ENCODE data around the gene IL17REL. TPM values are rescaled to one million over a fixed set of nuclear protein-coding genes. Genes with fewer than 3 reads are reported as not detected.

Gene IL17REL
- total RNA-seq, 4 donors from 2014 or later: not detected

- intact Hi-C loops (cut with DNase I; ENCODE audit: low total_unique reads): no loop called here
- peak in 1 of 2 donors; percentile 75 for DNase-seq (ENCODE audit: low spot score in 2 of 2)
- TF ChIP-seq POLR2A (IDR thresholded peaks at IDR 0.05) (no peak), CTCF (IDR thresholded peaks at IDR 0.05) (no peak)
- WGBS, 2 donors: 79 to 100% methylated on average over 1 to 2 of the region's 3 CpGs
- H3K4me3 ChIP-seq (ENCODE audit: low read depth, poor library complexity, severe bottlenecking): no peak overlapping the region
Observed at GRCh38 chr22:49995041-49995360, 17.6 kb downstream of the IL17REL start.

GRCh38 chr22:49994361-49995040, 18.1 kb downstream of the IL17REL start:
- intact Hi-C loops (cut with DNase I; ENCODE audit: low total_unique reads): no loop called here
- DNase-seq (ENCODE audit: low spot score in 2 of 2): peak in 1 of 2 donors; percentile 81
- TF ChIP-seq POLR2A (IDR thresholded peaks at IDR 0.05) (no peak), CTCF (IDR thresholded peaks at IDR 0.05) (no peak)
- 92 to 94% methylated on average over 15 to 21 of the region's 21 CpGs for WGBS, 2 donors
- H3K4me3 ChIP-seq (ENCODE audit: low read depth, poor library complexity, severe bottlenecking): no peak overlapping the region

- 65 to 76% methylated on average over 9 to 10 of the region's 11 CpGs for WGBS, 2 donors
- intact Hi-C loops (cut with DNase I; ENCODE audit: low total_unique reads): no loop called here
- H3K4me3 ChIP-seq (ENCODE audit: low read depth, poor library complexity, severe bottlenecking): no peak overlapping the region
- TF ChIP-seq CTCF (IDR thresholded peaks at IDR 0.05): no peak
- no peak for TF ChIP-seq POLR2A (IDR thresholded peaks at IDR 0.05)
- peak in 1 of 2 donors; percentile 84 for DNase-seq (ENCODE audit: low spot score in 2 of 2)
Observed at GRCh38 chr22:49993649-49994360, 18.8 kb downstream of the IL17REL start.

GRCh38 chr22:49992921-49993648, 19.5 kb downstream of the IL17REL start:
- peak in 1 of 2 donors; percentile 88 for DNase-seq (ENCODE audit: low spot score in 2 of 2)
- no peak overlapping the region for H3K4me3 ChIP-seq (ENCODE audit: low read depth, poor library complexity, severe bottlenecking)
- no peak for TF ChIP-seq CTCF (IDR thresholded peaks at IDR 0.05)
- TF ChIP-seq POLR2A (IDR thresholded peaks at IDR 0.05): no peak
- intact Hi-C loops (cut with DNase I; ENCODE audit: low total_unique reads): no loop called here
- WGBS, 2 donors: 38 to 40% methylated on average over 15 to 21 of the region's 23 CpGs

GRCh38 chr22:49991907-49992533, 20.5 kb downstream of the IL17REL start:
- TF ChIP-seq CTCF (IDR thresholded peaks at IDR 0.05): no peak
- no peak for TF ChIP-seq POLR2A (IDR thresholded peaks at IDR 0.05)
- peak in 1 of 2 donors; percentile 52 for DNase-seq (ENCODE audit: low spot score in 2 of 2)
- 91 to 94% methylated on average over 7 of the region's 7 CpGs for WGBS, 2 donors
- intact Hi-C loops (cut with DNase I; ENCODE audit: low total_unique reads): no loop called here
- H3K4me3 ChIP-seq (ENCODE audit: low read depth, poor library complexity, severe bottlenecking): no peak overlapping the region

Measured in lower leg skin (tissue), 4 donors.